GM18858 (cell line): ENCODE measurements around the gene BRD4.

Experiments used
- ATAC-seq: cut with Tn5 transposase; IDR thresholded peaks from one replicate; pipeline ENCODE4 v1.9.1; 2021; ENCODE audit not compliant: unreplicated experiment

The BRD4 gene

GRCh38 chr19:15291548-15292021, 40.8 kb downstream of the BRD4 start:
- no peak for ATAC-seq

GRCh38 chr19:15291089-15291488, 41.2 kb downstream of the BRD4 start:
- ATAC-seq = no peak

- ATAC-seq = no peak
Measured at GRCh38 chr19:15290166-15290565, 42.2 kb downstream of the BRD4 start.

- no peak for ATAC-seq
Measured at GRCh38 chr19:15289673-15290072, 42.7 kb downstream of the BRD4 start.

GRCh38 chr19:15288146-15288963, 44.0 kb downstream of the BRD4 start:
- ATAC-seq = no peak

GRCh38 chr19:15287496-15287895, 44.8 kb downstream of the BRD4 start:
- no peak for ATAC-seq

- ATAC-seq = no peak
Measured at GRCh38 chr19:15286688-15287365, 45.5 kb downstream of the BRD4 start.

GRCh38 chr19:15285896-15286591, 46.3 kb downstream of the BRD4 start:
- no peak for ATAC-seq

- no peak for ATAC-seq
Measured at GRCh38 chr19:15284896-15285295, 47.4 kb downstream of the BRD4 start.

- ATAC-seq = no peak
Measured at GRCh38 chr19:15284091-15284490, 48.2 kb downstream of the BRD4 start.

GRCh38 chr19:15283141-15283883, 49.0 kb downstream of the BRD4 start:
- no peak for ATAC-seq

- ATAC-seq = no peak
Measured at GRCh38 chr19:15282311-15282705, 50.0 kb downstream of the BRD4 start.

GRCh38 chr19:15280915-15281683, 51.2 kb downstream of the BRD4 start:
- no peak for ATAC-seq

- no peak for ATAC-seq
Measured at GRCh38 chr19:15280048-15280725, 52.2 kb downstream of the BRD4 start.

- no peak for ATAC-seq
Measured at GRCh38 chr19:15279326-15279904, 52.9 kb downstream of the BRD4 start.

- ATAC-seq = no peak
Measured at GRCh38 chr19:15276620-15277215, 55.6 kb downstream of the BRD4 start.

- no peak for ATAC-seq
Measured at GRCh38 chr19:15274477-15274876, 57.9 kb downstream of the BRD4 start.

GRCh38 chr19:15269806-15270205, 62.5 kb downstream of the BRD4 start:
- no peak for ATAC-seq

- ATAC-seq = no peak
Measured at GRCh38 chr19:15268928-15269253, 63.4 kb downstream of the BRD4 start.
